HG03432 (cell line): ENCODE measurements around the gene BMPER.

Experiments
- ATAC-seq: cut with Tn5 transposase; IDR thresholded peaks from one replicate; pipeline ENCODE4 v1.9.1; 2021; ENCODE audit warnings: mild to moderate bottlenecking, moderate library complexity; ENCODE audit not compliant: unreplicated experiment

BMPER gene

GRCh38 chr7:33887266-33887975, 17.9 kb upstream of the BMPER start:
- ATAC-seq = no peak

- ATAC-seq = no peak
These were observed 17.2 kb upstream of the BMPER start for GRCh38 chr7:33888166-33888565.

GRCh38 chr7:33892945-33893344, 12.4 kb upstream of the BMPER start:
- ATAC-seq = no peak

- ATAC-seq = no peak
These were observed 12.0 kb upstream of the BMPER start for GRCh38 chr7:33893377-33893776.

GRCh38 chr7:33895025-33895804, 10.1 kb upstream of the BMPER start:
- peak; percentile 99 for ATAC-seq

GRCh38 chr7:33900501-33900900, 4.8 kb upstream of the BMPER start:
- no peak for ATAC-seq

- ATAC-seq = no peak
These were observed 4.1 kb upstream of the BMPER start for GRCh38 chr7:33901199-33901598.

GRCh38 chr7:33901847-33902246, 3.5 kb upstream of the BMPER start:
- ATAC-seq = no peak

- ATAC-seq = no peak
These were observed 2.6 kb upstream of the BMPER start for GRCh38 chr7:33902746-33903145.

GRCh38 chr7:33903791-33904680, 1.3 kb upstream of the BMPER start:
- peak; percentile 40 for ATAC-seq

GRCh38 chr7:33904681-33905388, 504 bp upstream of the BMPER start:
- peak; percentile 52 for ATAC-seq

GRCh38 chr7:33906697-33907096, 1.4 kb downstream of the BMPER start:
- ATAC-seq = no peak

- no peak for ATAC-seq
These were observed 2.3 kb downstream of the BMPER start for GRCh38 chr7:33907625-33908024.

- no peak for ATAC-seq
These were observed 4.0 kb downstream of the BMPER start for GRCh38 chr7:33909318-33909717.

- ATAC-seq = no peak
These were observed 4.4 kb downstream of the BMPER start for GRCh38 chr7:33909755-33910154.

GRCh38 chr7:33910756-33911155, 5.4 kb downstream of the BMPER start:
- no peak for ATAC-seq

- ATAC-seq = no peak
These were observed 11.2 kb downstream of the BMPER start for GRCh38 chr7:33916357-33917081.

- no peak for ATAC-seq
These were observed 12.3 kb downstream of the BMPER start for GRCh38 chr7:33917661-33918060.

GRCh38 chr7:33918438-33919143, 13.3 kb downstream of the BMPER start:
- ATAC-seq = no peak
